Natural killer cell (primary cell): ENCODE results near the gene CAMTA1. TPM values are rescaled to one million over a fixed set of nuclear protein-coding genes. Genes with fewer than 3 reads are reported as not detected.
"Not testable (repeated sequence)": the region's sequence is repeated elsewhere in the genome, so short reads cannot be mapped to it uniquely, and the experiment has no call there.

Source experiments
- ATAC-seq, 3 donors: fragments of 150-1000 bp in 2 of 3; fragments of 200-7000 bp in 1 of 3; cut with Tn5 transposase; 1 replicate in 1 of 3; 2 replicates in 2 of 3; pipeline ENCODE4 v1.10.0; 2021; ENCODE audit warnings: mild to moderate bottlenecking in 2 of 3, moderate library complexity in 2 of 3
- DNase-seq, 2 donors: peaks; one replicate each; pipeline versions ENCODE4 v3.0.0 to v3.0.0-alpha.2; 2013 to 2021; ENCODE audit warnings: mixed read lengths in 1 of 2
- H3K27ac ChIP-seq: one replicate; pipeline ENCODE4 v1.5.1; 2013; ENCODE audit warnings: mild to moderate bottlenecking, low read length
- H3K27me3 ChIP-seq: one replicate; pipeline ENCODE4 v1.6.1; 2013; ENCODE audit warnings: low read length; ENCODE audit not compliant: control insufficient read depth, insufficient read depth
- H3K36me3 ChIP-seq: one replicate; pipeline ENCODE4 v1.6.1; 2013; ENCODE audit warnings: low read length; ENCODE audit not compliant: control insufficient read depth, insufficient read depth
- H3K4me1 ChIP-seq: one replicate; pipeline ENCODE4 v1.6.1; 2013; ENCODE audit warnings: low read length; ENCODE audit not compliant: control insufficient read depth, insufficient read depth
- H3K4me3 ChIP-seq: one replicate; pipeline ENCODE4 v1.5.1; 2013; ENCODE audit warnings: low read length
- H3K9me3 ChIP-seq: one replicate; pipeline ENCODE4 v1.6.1; 2013; ENCODE audit warnings: low read length; ENCODE audit not compliant: control insufficient read depth, insufficient read depth
- H3K27ac Mint-ChIP-seq, 2 donors: one replicate each; pipeline ENCODE4 v1.8.0; 2022; ENCODE audit warnings: mild to moderate bottlenecking in 2 of 2, mixed read lengths in 2 of 2, moderate library complexity in 1 of 2
- H3K27me3 Mint-ChIP-seq, 2 donors: one replicate each; pipeline ENCODE4 v1.8.0; 2022; ENCODE audit warnings: low read depth in 2 of 2, mixed read lengths in 2 of 2
- H3K36me3 Mint-ChIP-seq: one replicate; pipeline ENCODE4 v1.8.0; 2022; ENCODE audit warnings: mixed read lengths
- H3K4me1 Mint-ChIP-seq, 2 donors: one replicate each; pipeline ENCODE4 v1.8.0; 2022; ENCODE audit warnings: mixed read lengths in 2 of 2
- H3K4me3 Mint-ChIP-seq: one replicate; pipeline ENCODE4 v1.8.0; 2022; ENCODE audit warnings: mild to moderate bottlenecking, moderate library complexity, mixed read lengths
- H3K9me3 Mint-ChIP-seq, 2 donors: one replicate each; pipeline ENCODE4 v1.8.0; 2022; ENCODE audit warnings: mixed read lengths in 2 of 2
- CTCF ChIP-seq: fragments of 200-600 bp; IDR thresholded peaks from one replicate; pipeline ENCODE4 v1.8.0; 2022; ENCODE audit warnings: antibody characterized with exemption
- WGBS: methylation state at CpG from one replicate; pipeline ENCODE4 v1.1.7; 2013; ENCODE audit warnings: missing lambda C conversion rate; ENCODE audit not compliant: insufficient coverage; 5-methylcytosine and 5-hydroxymethylcytosine counted together
- intact Hi-C: fragments of 100-400 bp; cut with micrococcal nuclease; formaldehyde crosslinking; loops from one replicate; pipeline ENCODE4 v1.14.2; 2022
- total RNA-seq, 4 donors: library from RNA; stranded (reverse); fragments of 120-200 nt in 1 of 4; gene quantifications; one replicate each; pipeline versions ENCODE4 v1.2.3 to v1.2.4, GENCODE V29; 2013 to 2022

CAMTA1 gene
- total RNA-seq, 3 donors from 2014 or later (not counting 1 experiment from before 2014, with no cell fraction given), result 40.6 to 53.3 (median 44.9) TPM

GRCh38 chr1:7594714-7595295, 809.6 kb downstream of the CAMTA1 start:
- Histone ChIP-seq H3K4me1 (no peaks in the 10 kb centered on the region), H3K27ac (no peak overlapping the region), H3K4me3 (no peak overlapping the region), H3K27me3 (no peaks in the 10 kb centered on the region), H3K9me3 (no peaks in the 10 kb centered on the region), H3K36me3 (no peaks in the 10 kb centered on the region)
- intact Hi-C loops, result no loop called here
- Mint-ChIP-seq H3K27me3 (peaks cover 0 to 9% of the 10 kb centered on the region in 2 donors), H3K27ac (no peak overlapping the region), H3K9me3 (no peaks in the 10 kb centered on the region), H3K36me3 (no peaks in the 10 kb centered on the region), H3K4me1 (no peaks in the 10 kb centered on the region), H3K4me3 (no peak overlapping the region)
- no peak for ATAC-seq
- no peak for TF ChIP-seq CTCF
- no peak for DNase-seq
- 89% methylated on average over 13 of the region's 13 CpGs for WGBS

GRCh38 chr1:7595336-7595735, 810.1 kb downstream of the CAMTA1 start:
- TF ChIP-seq CTCF, result no peak
- no peaks in the 10 kb centered on the region for H3K9me3 Mint-ChIP-seq
- no peaks in the 10 kb centered on the region for H3K4me1 ChIP-seq
- no peak overlapping the region for H3K27ac Mint-ChIP-seq
- WGBS, result 86% methylated on average over 8 of the region's 8 CpGs
- ATAC-seq, result no peak
- H3K36me3 ChIP-seq, result no peaks in the 10 kb centered on the region
- no peaks in the 10 kb centered on the region for H3K4me1 Mint-ChIP-seq
- H3K4me3 ChIP-seq, result no peak overlapping the region
- H3K27ac ChIP-seq, result no peak overlapping the region
- intact Hi-C loops, result no loop called here
- H3K4me3 Mint-ChIP-seq, result no peak overlapping the region
- H3K9me3 ChIP-seq, result no peaks in the 10 kb centered on the region
- peaks cover 0 to 9% of the 10 kb centered on the region in 2 donors for H3K27me3 Mint-ChIP-seq
- H3K36me3 Mint-ChIP-seq, result no peaks in the 10 kb centered on the region
- H3K27me3 ChIP-seq, result no peaks in the 10 kb centered on the region
- no peak for DNase-seq

GRCh38 chr1:7596126-7596965, 811.1 kb downstream of the CAMTA1 start:
- Histone ChIP-seq H3K27ac (no peak overlapping the region), H3K4me1 (no peaks in the 10 kb centered on the region), H3K27me3 (no peaks in the 10 kb centered on the region), H3K36me3 (no peaks in the 10 kb centered on the region), H3K4me3 (no peak overlapping the region), H3K9me3 (no peaks in the 10 kb centered on the region)
- no peaks in the 10 kb centered on the region for H3K36me3 Mint-ChIP-seq
- no peaks in the 10 kb centered on the region for H3K9me3 Mint-ChIP-seq
- ATAC-seq (peak in 1 of 3 donors; percentile 27), DNase-seq (no peak)
- no peak for TF ChIP-seq CTCF
- no peak overlapping the region for H3K4me3 Mint-ChIP-seq
- 81% methylated on average over 10 of the region's 10 CpGs for WGBS
- intact Hi-C loops, result no loop called here
- H3K4me1 Mint-ChIP-seq, result no peaks in the 10 kb centered on the region
- peaks cover 0 to 9% of the 10 kb centered on the region in 2 donors for H3K27me3 Mint-ChIP-seq
- H3K27ac Mint-ChIP-seq, result no peak overlapping the region

GRCh38 chr1:7598058-7598457, 812.8 kb downstream of the CAMTA1 start:
- peaks cover 0 to 12% of the 10 kb centered on the region in 2 donors for H3K27me3 Mint-ChIP-seq
- H3K36me3 ChIP-seq, H3K27ac Mint-ChIP-seq, H3K27me3 ChIP-seq, ATAC-seq, H3K4me3 Mint-ChIP-seq, H3K4me1 ChIP-seq, H3K9me3 ChIP-seq, H3K36me3 Mint-ChIP-seq, H3K9me3 Mint-ChIP-seq, H3K4me1 Mint-ChIP-seq, intact Hi-C loops, DNase-seq, H3K4me3 ChIP-seq, H3K27ac ChIP-seq: not testable (repeated sequence)
- WGBS, result 90% methylated on average over 2 of the region's 3 CpGs

- H3K36me3 ChIP-seq, H3K4me3 Mint-ChIP-seq, H3K9me3 Mint-ChIP-seq, intact Hi-C loops, ATAC-seq, H3K4me1 ChIP-seq, H3K9me3 ChIP-seq, H3K36me3 Mint-ChIP-seq, H3K4me3 ChIP-seq, H3K4me1 Mint-ChIP-seq, H3K27ac Mint-ChIP-seq, H3K27me3 ChIP-seq, H3K27ac ChIP-seq, DNase-seq: not testable (repeated sequence)
- 86% methylated on average over 6 of the region's 6 CpGs for WGBS
- peaks cover 6 to 12% of the 10 kb centered on the region in 2 donors for H3K27me3 Mint-ChIP-seq
Measured at GRCh38 chr1:7604906-7605305, 819.7 kb downstream of the CAMTA1 start.
